OCI-LY1 (cell line): ENCODE measurements around the gene FAU.

Experiments
- CTCF ChIP-seq: fragments of 200-600 bp; sonication (generic), shearing (Covaris generic); IDR thresholded peaks from 2 replicates; pipeline ENCODE4 v1.5.1; 2017; ENCODE audit warnings: mild to moderate bottlenecking, antibody characterized with exemption, low read length, moderate library complexity, mixed read lengths
- EZH2 ChIP-seq: fragments of 200-600 bp; sonication (generic), shearing (Covaris generic); IDR thresholded peaks from 2 replicates; pipeline ENCODE4 v1.8.0; 2017; ENCODE audit warnings: borderline replicate concordance, mixed run types, mild to moderate bottlenecking, antibody characterized with exemption, low read length, moderate library complexity, mixed read lengths

- TF ChIP-seq CTCF (no peak), EZH2 (no peak)
Measured at GRCh38 chr11:65120831-65121230, 1.1 kb downstream of the FAU start.
